ENCODE measurements around the gene KCNIP3. TPM values are rescaled to one million over a fixed set of nuclear protein-coding genes. Genes with fewer than 3 reads are reported as not detected.

KCNIP3 gene
- total RNA-seq, 1 donor from 2014 or later: 7.3 TPM

DNA sequence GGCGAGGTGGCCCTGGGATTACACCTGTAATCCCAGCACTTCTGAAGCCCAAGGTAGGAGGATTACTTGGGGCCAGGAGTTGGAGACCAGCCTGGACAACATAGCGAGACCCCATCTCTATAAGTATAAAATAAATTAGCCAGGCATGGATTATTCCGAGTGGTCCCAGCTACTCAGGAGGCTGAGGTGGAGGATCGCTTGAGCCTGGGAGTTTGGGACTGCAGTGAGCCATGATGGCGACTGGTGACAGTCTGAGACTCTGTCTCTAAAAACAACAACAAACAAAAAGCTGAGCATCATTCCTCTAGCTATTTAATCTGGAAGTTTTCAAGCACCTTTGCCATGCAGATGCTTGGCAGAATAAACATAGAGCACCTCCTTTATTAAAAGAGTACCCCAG lies 83.6 kb downstream of the KCNIP3 start:
- Mint-ChIP-seq H3K9me3 (ENCODE audit: unreplicated experiment) (peaks cover under 1% of the 10 kb centered on the region), H3K27ac (ENCODE audit: unreplicated experiment) (no peak overlapping the region), H3K4me3 (ENCODE audit: unreplicated experiment) (no peak overlapping the region), H3K36me3 (ENCODE audit: unreplicated experiment) (no peaks in the 10 kb centered on the region), H3K4me1 (ENCODE audit: low read depth, unreplicated experiment) (peaks cover 14% of the 10 kb centered on the region), H3K27me3 (ENCODE audit: unreplicated experiment) (peaks cover 9% of the 10 kb centered on the region)
- TF ChIP-seq, protein P1, sequence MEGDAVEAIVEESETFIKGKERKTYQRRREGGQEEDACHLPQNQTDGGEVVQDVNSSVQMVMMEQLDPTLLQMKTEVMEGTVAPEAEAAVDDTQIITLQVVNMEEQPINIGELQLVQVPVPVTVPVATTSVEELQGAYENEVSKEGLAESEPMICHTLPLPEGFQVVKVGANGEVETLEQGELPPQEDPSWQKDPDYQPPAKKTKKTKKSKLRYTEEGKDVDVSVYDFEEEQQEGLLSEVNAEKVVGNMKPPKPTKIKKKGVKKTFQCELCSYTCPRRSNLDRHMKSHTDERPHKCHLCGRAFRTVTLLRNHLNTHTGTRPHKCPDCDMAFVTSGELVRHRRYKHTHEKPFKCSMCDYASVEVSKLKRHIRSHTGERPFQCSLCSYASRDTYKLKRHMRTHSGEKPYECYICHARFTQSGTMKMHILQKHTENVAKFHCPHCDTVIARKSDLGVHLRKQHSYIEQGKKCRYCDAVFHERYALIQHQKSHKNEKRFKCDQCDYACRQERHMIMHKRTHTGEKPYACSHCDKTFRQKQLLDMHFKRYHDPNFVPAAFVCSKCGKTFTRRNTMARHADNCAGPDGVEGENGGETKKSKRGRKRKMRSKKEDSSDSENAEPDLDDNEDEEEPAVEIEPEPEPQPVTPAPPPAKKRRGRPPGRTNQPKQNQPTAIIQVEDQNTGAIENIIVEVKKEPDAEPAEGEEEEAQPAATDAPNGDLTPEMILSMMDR (IDR thresholded peaks at IDR 0.05; ENCODE audit: partially characterized antibody, unreplicated experiment): no peak
- no peak for DNase-seq

GRCh38 chr2:95381212-95382191 lies 84.4 kb downstream of the KCNIP3 start:
- Mint-ChIP-seq H3K9me3 (ENCODE audit: unreplicated experiment) (no peaks in the 10 kb centered on the region), H3K36me3 (ENCODE audit: unreplicated experiment) (no peaks in the 10 kb centered on the region), H3K4me3 (ENCODE audit: unreplicated experiment) (no peak overlapping the region), H3K27me3 (ENCODE audit: unreplicated experiment) (peaks cover 9% of the 10 kb centered on the region), H3K27ac (ENCODE audit: unreplicated experiment) (no peak overlapping the region), H3K4me1 (ENCODE audit: low read depth, unreplicated experiment) (peaks cover 12% of the 10 kb centered on the region)
- TF ChIP-seq, protein P1 (IDR thresholded peaks at IDR 0.05; ENCODE audit: partially characterized antibody, unreplicated experiment): no peak
- no peak for DNase-seq

GRCh38 chr2:95382192-95382591 lies 85.0 kb downstream of the KCNIP3 start:
- H3K4me3 Mint-ChIP-seq (ENCODE audit: unreplicated experiment): no peak overlapping the region
- H3K27ac Mint-ChIP-seq (ENCODE audit: unreplicated experiment): no peak overlapping the region
- DNase-seq: no peak
- no peaks in the 10 kb centered on the region for H3K9me3 Mint-ChIP-seq (ENCODE audit: unreplicated experiment)
- TF ChIP-seq, protein P1 (IDR thresholded peaks at IDR 0.05; ENCODE audit: partially characterized antibody, unreplicated experiment): no peak
- H3K36me3 Mint-ChIP-seq (ENCODE audit: unreplicated experiment): no peaks in the 10 kb centered on the region
- peaks cover 9% of the 10 kb centered on the region for H3K27me3 Mint-ChIP-seq (ENCODE audit: unreplicated experiment)
- H3K4me1 Mint-ChIP-seq (ENCODE audit: low read depth, unreplicated experiment): peaks cover 12% of the 10 kb centered on the region

DNA sequence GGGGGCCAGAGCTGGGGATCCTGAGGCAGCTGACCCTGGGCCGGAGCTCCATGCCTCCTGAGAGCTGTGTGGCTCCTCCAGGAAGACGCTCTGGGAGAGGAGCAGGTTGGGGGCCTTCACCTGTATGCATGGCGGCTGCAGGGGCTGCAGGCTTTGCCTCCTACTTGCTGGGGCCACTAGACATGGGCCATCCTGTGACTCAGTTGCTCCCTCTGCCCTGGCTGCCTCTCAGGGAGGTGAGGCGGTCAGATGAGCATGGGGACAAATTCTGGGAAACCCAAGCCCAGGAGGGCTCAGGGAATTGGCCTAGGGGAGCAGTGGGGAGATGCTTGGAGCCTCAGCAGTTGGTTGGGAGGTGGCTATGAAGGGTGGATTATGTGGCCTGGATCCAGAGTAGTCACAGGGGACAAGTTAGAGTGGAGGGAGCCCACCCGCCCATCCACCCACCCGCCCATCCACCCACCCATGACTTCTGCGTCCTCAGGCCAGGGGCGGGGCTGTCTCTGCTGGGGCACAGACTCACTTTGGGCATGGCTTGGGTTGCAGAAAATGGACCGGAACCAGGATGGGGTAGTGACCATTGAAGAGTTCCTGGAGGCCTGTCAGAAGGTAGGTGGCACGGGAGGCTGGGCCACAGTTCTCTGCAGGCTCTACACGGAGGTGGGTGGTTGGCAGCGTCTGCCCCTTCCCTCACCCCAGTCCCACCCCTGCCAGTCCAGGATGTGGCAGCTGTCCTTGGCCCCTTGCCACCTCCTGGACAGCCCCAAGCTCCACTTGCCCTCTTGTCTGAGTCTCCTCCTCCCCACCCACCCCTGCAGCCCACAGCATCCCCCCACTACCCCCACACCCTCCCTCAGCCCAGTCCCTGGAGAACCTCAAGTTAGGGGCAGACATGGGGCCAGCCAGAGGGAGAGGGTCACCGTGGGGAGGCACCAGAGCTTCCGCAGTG lies 85.8 kb downstream of the KCNIP3 start:
- H3K4me3 Mint-ChIP-seq (ENCODE audit: unreplicated experiment): no peak overlapping the region
- no peak for DNase-seq
- H3K27me3 Mint-ChIP-seq (ENCODE audit: unreplicated experiment): peaks cover 12% of the 10 kb centered on the region
- peaks cover 10% of the 10 kb centered on the region for H3K4me1 Mint-ChIP-seq (ENCODE audit: low read depth, unreplicated experiment)
- H3K9me3 Mint-ChIP-seq (ENCODE audit: unreplicated experiment): no peaks in the 10 kb centered on the region
- TF ChIP-seq, protein P1 (IDR thresholded peaks at IDR 0.05; ENCODE audit: partially characterized antibody, unreplicated experiment): no peak
- no peak overlapping the region for H3K27ac Mint-ChIP-seq (ENCODE audit: unreplicated experiment)
- no peaks in the 10 kb centered on the region for H3K36me3 Mint-ChIP-seq (ENCODE audit: unreplicated experiment)
